Testis (tissue), 3 donors: Measurements from ENCODE around the gene PINLYP. TPM values are rescaled to one million over a fixed set of nuclear protein-coding genes. Genes with fewer than 3 reads are reported as not detected.

Experiments used
- DNase-seq: peaks from one replicate; pipeline ENCODE4 v3.0.0-alpha.2; 2019
- H3K27ac ChIP-seq, 2 donors: fragments of 200-600 bp; sonication (generic); one replicate each; pipeline ENCODE4 v1.5.1; 2019
- H3K27me3 ChIP-seq: fragments of 200-600 bp; sonication (generic); one replicate; pipeline ENCODE4 v1.5.1; 2019
- H3K36me3 ChIP-seq: fragments of 200-600 bp; sonication (generic); one replicate; pipeline ENCODE4 v1.5.1; 2017; ENCODE audit warnings: low read depth; ENCODE audit errors: missing control alignments
- H3K4me1 ChIP-seq: fragments of 200-600 bp; sonication (generic); one replicate; pipeline ENCODE4 v1.5.1; 2019
- H3K4me3 ChIP-seq, 2 donors: fragments of 200-600 bp; sonication (generic); one replicate each; pipeline ENCODE4 v1.5.1; 2017 to 2019
- H3K9me3 ChIP-seq: fragments of 200-600 bp; sonication (generic); one replicate; pipeline ENCODE4 v1.5.1; 2017
- CTCF ChIP-seq, 3 experiments: fragments of 450-650 bp in 2 of 3; fragments of 200-600 bp in 1 of 3; sonication (generic) in 1 of 3; IDR thresholded peaks; one replicate each; pipeline ENCODE4 v1.5.1; 2016 to 2019; ENCODE audit warnings: antibody characterized with exemption in 3 of 3, mild to moderate bottlenecking in 2 of 3, moderate library complexity in 1 of 3
- POLR2A ChIP-seq: fragments of 450-650 bp; IDR thresholded peaks from one replicate; pipeline ENCODE4 v1.6.1; 2017; ENCODE audit warnings: antibody characterized with exemption, mild to moderate bottlenecking, moderate library complexity
- WGBS, 2 donors: methylation state at CpG; one replicate each; pipeline ENCODE4 v1.1.5; 2018; 5-methylcytosine and 5-hydroxymethylcytosine counted together
- intact Hi-C: fragments of 100-400 bp; cut with DNase I; formaldehyde crosslinking; loops from one replicate; pipeline ENCODE4 v1.15.1; 2023; ENCODE audit warnings: low total_unique reads
- polyA plus RNA-seq: library from polyadenylated mRNA; stranded (reverse); fragments of 350-450 nt; fragmentation: Illumina TruSeq; extraction: RNeasy Lipid Tissue Mini Kit (QIAGEN cat#74804); gene quantifications from one replicate; pipeline ENCODE4 v1.2.3, GENCODE V29; 2014; ENCODE audit warnings: low read depth, low replicate concordance; ENCODE audit not compliant: insufficient read depth
- total RNA-seq, 2 donors: library from RNA; depleted of rRNA; stranded (reverse); fragments of >200 nt; gene quantifications; one replicate each; pipeline ENCODE4 v1.2.3, GENCODE V29; 2016

The PINLYP gene
- total and polyA plus RNA-seq, 3 donors from 2014 or later, result 5.8 to 9.9 (median 5.9) TPM

- Histone ChIP-seq H3K36me3 (no peaks in the 10 kb centered on the region), H3K4me1 (no peaks in the 10 kb centered on the region), H3K27ac (no peak overlapping the region), H3K27me3 (no peaks in the 10 kb centered on the region), H3K9me3 (no peaks in the 10 kb centered on the region), H3K4me3 (no peak overlapping the region)
- 71 to 89% methylated on average over 5 of the region's 5 CpGs for WGBS, 2 donors
- intact Hi-C loops, result no loop called here
- DNase-seq, result no peak
- TF ChIP-seq CTCF (IDR thresholded peaks at IDR 0.05), result no peak
- TF ChIP-seq POLR2A, result no peak
Measured at GRCh38 chr19:43570174-43570791, 5.3 kb upstream of the PINLYP start.

- Histone ChIP-seq H3K4me3 (no peak overlapping the region), H3K36me3 (no peaks in the 10 kb centered on the region), H3K27ac (no peak overlapping the region), H3K27me3 (no peaks in the 10 kb centered on the region), H3K4me1 (no peaks in the 10 kb centered on the region), H3K9me3 (no peaks in the 10 kb centered on the region)
- no peak for DNase-seq
- intact Hi-C loops, result no loop called here
- TF ChIP-seq CTCF (IDR thresholded peaks at IDR 0.05), result no peak
- no peak for TF ChIP-seq POLR2A
- 89 to 96% methylated on average over 3 of the region's 3 CpGs for WGBS, 2 donors
Measured at GRCh38 chr19:43572171-43572588, 3.4 kb upstream of the PINLYP start.

DNA sequence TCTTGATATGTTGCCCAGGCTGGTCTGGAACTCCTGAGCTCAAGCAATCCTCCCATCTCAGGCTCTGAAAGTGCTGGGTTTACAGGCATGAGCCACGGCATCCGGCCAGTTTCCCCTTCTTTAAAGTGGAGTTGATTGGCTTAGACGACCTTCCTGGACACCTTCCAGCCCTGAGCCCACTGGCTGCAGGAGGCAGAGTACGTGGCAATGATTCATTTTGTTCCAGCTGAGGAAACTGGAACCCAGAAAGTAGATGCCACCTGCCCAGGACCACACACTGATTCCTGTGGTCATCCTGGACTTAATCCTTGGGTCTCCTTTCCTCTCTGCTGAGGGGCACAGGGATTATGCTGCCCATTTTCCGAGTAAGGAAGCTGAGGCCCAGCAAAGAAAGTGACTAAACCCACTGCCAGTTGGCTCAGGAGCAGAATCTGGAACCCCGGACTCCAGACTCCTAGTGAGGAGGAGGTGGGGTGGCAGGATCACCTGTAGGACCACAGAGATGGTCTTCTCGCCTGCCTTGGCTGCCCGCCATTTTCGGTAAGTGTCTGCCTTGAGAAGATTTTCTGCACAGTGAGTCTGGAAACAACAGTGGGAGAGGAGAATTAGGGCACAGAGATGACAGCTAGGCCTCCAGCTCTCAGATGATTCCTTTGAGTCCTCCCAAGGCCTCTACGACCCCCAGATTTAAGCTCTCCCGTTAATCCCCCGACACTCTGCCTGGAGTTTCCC, 1.0 kb upstream of the PINLYP start:
- no peaks in the 10 kb centered on the region for H3K4me1 ChIP-seq
- peak overlapping the region; percentile 71 to 73 for H3K4me3 ChIP-seq
- no peaks in the 10 kb centered on the region for H3K36me3 ChIP-seq
- H3K27me3 ChIP-seq, result no peaks in the 10 kb centered on the region
- intact Hi-C loops, result no loop called here
- no peaks in the 10 kb centered on the region for H3K9me3 ChIP-seq
- H3K27ac ChIP-seq, result peak overlapping the region in 1 of 2 donors; percentile 72
- no peak for TF ChIP-seq CTCF (IDR thresholded peaks at IDR 0.05)
- no peak for TF ChIP-seq POLR2A
- no peak for DNase-seq
- WGBS, 2 donors, result 26 to 30% methylated on average over 12 of the region's 12 CpGs

GRCh38 chr19:43575955-43576878, 616 bp downstream of the PINLYP start:
- DNase-seq, result no peak
- intact Hi-C loops, result no loop called here
- 59 to 63% methylated on average over 31 to 37 of the region's 37 CpGs for WGBS, 2 donors
- Histone ChIP-seq H3K27me3 (no peaks in the 10 kb centered on the region), H3K4me3 (peak overlapping the region; percentile 71 to 73), H3K9me3 (no peaks in the 10 kb centered on the region), H3K36me3 (no peaks in the 10 kb centered on the region), H3K4me1 (peaks cover 4% of the 10 kb centered on the region), H3K27ac (peak overlapping the region in 1 of 2 donors; percentile 61)
- TF ChIP-seq POLR2A (no peak), CTCF (IDR thresholded peaks at IDR 0.05) (no peak)
